ENCODE measurements around the gene CDKN2B-AS1. TPM values are rescaled to one million over a fixed set of nuclear protein-coding genes. Genes with fewer than 3 reads are reported as not detected.

The CDKN2B-AS1 gene
- total RNA-seq, 6 experiments from 2014 or later, result 0.61 to 1.5 (median 1.2) TPM

GRCh38 chr9:21995666-21996398, 1.2 kb downstream of the CDKN2B-AS1 start:
- Mint-ChIP-seq H3K27ac (peak overlapping the region; percentile 98), H3K9me3 (no peaks in the 10 kb centered on the region), H3K4me3 (peak overlapping the region; percentile 96), H3K27me3 (ENCODE audit: insufficient read depth) (peaks cover 3% of the 10 kb centered on the region; the same call in 1 of the 2 replicates), H3K36me3 (ENCODE audit: low read depth) (no peaks in the 10 kb centered on the region; the same call in 1 of the 2 replicates), H3K4me1 (ENCODE audit: low read depth) (peaks cover 65% of the 10 kb centered on the region)
- TF ChIP-seq CTCF (IDR thresholded peaks at IDR 0.05), result peak; percentile 62
- DNase-seq, result no peak

DNA sequence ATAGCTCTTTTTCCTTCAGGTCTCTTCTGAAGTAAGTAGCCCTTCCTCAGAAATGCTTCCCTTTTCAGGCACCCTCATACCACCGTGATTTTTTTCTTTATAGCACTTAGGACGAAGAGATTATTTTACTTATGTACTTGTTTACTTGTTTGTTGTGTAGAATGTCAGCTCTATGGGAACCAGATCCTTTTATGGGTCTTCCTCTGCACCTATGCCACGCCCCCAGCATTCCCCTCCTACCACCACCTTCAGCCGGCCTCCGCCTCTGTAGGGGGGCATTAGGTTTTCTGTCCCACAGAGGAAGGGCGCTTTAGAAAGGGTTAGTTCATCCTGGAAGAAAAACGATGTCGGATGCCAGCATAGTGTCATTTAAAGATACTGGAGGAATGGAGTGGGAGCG, 1.8 kb downstream of the CDKN2B-AS1 start:
- Mint-ChIP-seq H3K36me3 (ENCODE audit: low read depth) (no peaks in the 10 kb centered on the region; the same call in 1 of the 2 replicates), H3K27me3 (ENCODE audit: insufficient read depth) (peaks cover 3% of the 10 kb centered on the region; the same call in 1 of the 2 replicates), H3K4me3 (peak overlapping the region; percentile 96), H3K27ac (peak overlapping the region; percentile 98), H3K4me1 (ENCODE audit: low read depth) (peaks cover 59% of the 10 kb centered on the region), H3K9me3 (no peaks in the 10 kb centered on the region)
- no peak for TF ChIP-seq CTCF (IDR thresholded peaks at IDR 0.05)
- DNase-seq, result no peak

DNA sequence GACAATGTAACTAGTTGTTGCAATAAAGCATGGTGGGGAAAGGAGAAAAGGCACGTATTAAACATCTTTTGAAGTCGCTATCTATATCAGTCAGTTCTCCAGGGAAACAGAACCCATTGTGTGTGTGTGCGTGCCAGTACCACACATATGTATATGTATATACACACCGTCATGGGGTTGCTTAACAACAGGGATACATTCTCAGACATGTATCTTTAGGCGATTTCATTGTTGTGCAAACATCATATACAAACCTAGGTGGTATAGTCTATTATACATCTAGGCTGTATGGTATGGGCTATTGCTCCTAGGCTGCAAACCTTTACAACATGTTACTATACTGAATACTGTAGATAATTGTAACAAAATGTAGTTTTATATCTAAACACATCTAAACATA, 2.3 kb downstream of the CDKN2B-AS1 start:
- TF ChIP-seq CTCF (IDR thresholded peaks at IDR 0.05), result no peak
- Mint-ChIP-seq H3K4me1 (ENCODE audit: low read depth) (peaks cover 59% of the 10 kb centered on the region), H3K27ac (peak overlapping the region; percentile 98), H3K9me3 (no peaks in the 10 kb centered on the region), H3K27me3 (ENCODE audit: insufficient read depth) (peaks cover 3% of the 10 kb centered on the region; the same call in 1 of the 2 replicates), H3K36me3 (ENCODE audit: low read depth) (no peaks in the 10 kb centered on the region; the same call in 1 of the 2 replicates), H3K4me3 (peak overlapping the region; percentile 96)
- no peak for DNase-seq

- Mint-ChIP-seq H3K4me1 (ENCODE audit: low read depth) (peaks cover 64% of the 10 kb centered on the region), H3K27ac (no peak overlapping the region), H3K4me3 (no peak overlapping the region), H3K9me3 (no peaks in the 10 kb centered on the region), H3K36me3 (ENCODE audit: low read depth) (no peaks in the 10 kb centered on the region; the same call in 1 of the 2 replicates), H3K27me3 (ENCODE audit: insufficient read depth) (peaks cover 3% of the 10 kb centered on the region; the same call in 1 of the 2 replicates)
- no peak for DNase-seq
- TF ChIP-seq CTCF (IDR thresholded peaks at IDR 0.05), result no peak
Measured at GRCh38 chr9:21997480-21997879, 2.9 kb downstream of the CDKN2B-AS1 start.

GRCh38 chr9:21998026-21998425, 3.4 kb downstream of the CDKN2B-AS1 start:
- peaks cover 62% of the 10 kb centered on the region for H3K4me1 Mint-ChIP-seq (ENCODE audit: low read depth)
- no peak overlapping the region for H3K27ac Mint-ChIP-seq
- no peak for DNase-seq
- TF ChIP-seq CTCF (IDR thresholded peaks at IDR 0.05), result no peak
- no peaks in the 10 kb centered on the region for H3K9me3 Mint-ChIP-seq
- no peaks in the 10 kb centered on the region; the same call in 1 of the 2 replicates for H3K36me3 Mint-ChIP-seq (ENCODE audit: low read depth)
- H3K27me3 Mint-ChIP-seq (ENCODE audit: insufficient read depth), result peaks cover 3% of the 10 kb centered on the region; the same call in 1 of the 2 replicates
- no peak overlapping the region for H3K4me3 Mint-ChIP-seq

All from HFFc6 (cell line).